H9 (cell line): ENCODE measurements around the gene ADAMTS6. TPM values are rescaled to one million over a fixed set of nuclear protein-coding genes. Genes with fewer than 3 reads are reported as not detected.

ENCODE experiments used
- DNase-seq: peaks from one replicate; pipeline ENCODE4 v3.0.0-alpha.2; 2017
- H2AFZ ChIP-seq: one replicate; pipeline ENCODE4 v1.6.1; 2013; ENCODE audit warnings: mild to moderate bottlenecking, low read length, control low read depth, moderate library complexity
- H2AK5ac ChIP-seq: 2 replicates; pipeline ENCODE4 v1.6.1; 2013; ENCODE audit warnings: low read length, control low read depth, mixed read lengths; ENCODE audit not compliant: insufficient read length
- H2BK120ac ChIP-seq: one replicate; pipeline ENCODE4 v1.6.1; 2013; ENCODE audit warnings: low read depth, mild to moderate bottlenecking, low read length, control low read depth, inconsistent platforms; ENCODE audit not compliant: poor library complexity, severe bottlenecking
- H2BK12ac ChIP-seq: 2 replicates; pipeline ENCODE4 v1.6.1; 2013; ENCODE audit warnings: low read length, control low read depth, mixed read lengths, low read depth; ENCODE audit not compliant: insufficient read length
- H2BK15ac ChIP-seq: 2 replicates; pipeline ENCODE4 v1.6.1; 2013; ENCODE audit warnings: low read depth, low read length, control low read depth
- H2BK20ac ChIP-seq: one replicate; pipeline ENCODE4 v1.6.1; 2013; ENCODE audit warnings: low read depth, mild to moderate bottlenecking, low read length, control low read depth, inconsistent platforms; ENCODE audit not compliant: poor library complexity, severe bottlenecking
- H2BK5ac ChIP-seq: 2 replicates; pipeline ENCODE4 v1.6.1; 2013; ENCODE audit warnings: low read length, control low read depth, mixed read lengths; ENCODE audit not compliant: insufficient read length
- H3K14ac ChIP-seq: 2 replicates; pipeline ENCODE4 v1.6.1; 2013; ENCODE audit warnings: low read length, control low read depth; ENCODE audit not compliant: insufficient read depth
- H3K18ac ChIP-seq: 2 replicates; pipeline ENCODE4 v1.6.1; 2013; ENCODE audit warnings: low read depth, mild to moderate bottlenecking, mixed read lengths, low read length, control low read depth; ENCODE audit not compliant: insufficient read length
- H3K23ac ChIP-seq: 2 replicates; pipeline ENCODE4 v1.6.1; 2013; ENCODE audit warnings: low read length, control low read depth, mixed read lengths, low read depth; ENCODE audit not compliant: insufficient read length
- H3K23me2 ChIP-seq: 2 replicates; pipeline ENCODE4 v1.6.1; 2013; ENCODE audit warnings: low read depth, mild to moderate bottlenecking, mixed read lengths, low read length, control low read depth; ENCODE audit not compliant: insufficient read length, poor library complexity, severe bottlenecking
- H3K27ac ChIP-seq: 2 replicates; pipeline ENCODE4 v1.5.1; 2013; ENCODE audit warnings: low read length, control low read depth, mixed read lengths, low read depth; ENCODE audit not compliant: insufficient read length
- H3K27me3 ChIP-seq: 2 replicates; pipeline ENCODE4 v1.6.1; 2013; ENCODE audit warnings: low read length, control low read depth, inconsistent platforms; ENCODE audit not compliant: insufficient read depth
- H3K4ac ChIP-seq: 2 replicates; pipeline ENCODE4 v1.6.1; 2013; ENCODE audit warnings: low read depth, mild to moderate bottlenecking, control low read depth, inconsistent platforms, low read length, moderate library complexity
- H3K4me1 ChIP-seq: 2 replicates; pipeline ENCODE4 v1.6.1; 2013; ENCODE audit warnings: low read length, control low read depth, inconsistent platforms; ENCODE audit not compliant: insufficient read depth
- H3K4me2 ChIP-seq: 2 replicates; pipeline ENCODE4 v1.6.1; 2013; ENCODE audit warnings: low read length, control low read depth, mixed read lengths; ENCODE audit not compliant: insufficient read length, insufficient read depth
- H3K56ac ChIP-seq: 2 replicates; pipeline ENCODE4 v1.6.1; 2013; ENCODE audit warnings: low read depth, mild to moderate bottlenecking, mixed read lengths, low read length, control low read depth; ENCODE audit not compliant: insufficient read length
- H3K79me1 ChIP-seq: 2 replicates; pipeline ENCODE4 v1.6.1; 2013; ENCODE audit warnings: low read depth, mild to moderate bottlenecking, moderate library complexity, low read length, control low read depth, inconsistent platforms; ENCODE audit not compliant: insufficient read depth, poor library complexity, severe bottlenecking
- H3K79me2 ChIP-seq: 2 replicates; pipeline ENCODE4 v1.6.1; 2013; ENCODE audit warnings: low read length, control low read depth, inconsistent platforms; ENCODE audit not compliant: insufficient read depth
- H3K9ac ChIP-seq: 2 replicates; pipeline ENCODE4 v1.6.1; 2013; ENCODE audit warnings: low read length, control low read depth, mixed read lengths; ENCODE audit not compliant: insufficient read length; ENCODE audit errors: extremely low read depth
- H3K9me3 ChIP-seq: one replicate; pipeline ENCODE4 v1.6.1; 2013; ENCODE audit warnings: low read depth, low read length, inconsistent platforms; ENCODE audit not compliant: control insufficient read depth
- H3T11ph ChIP-seq: one replicate; pipeline ENCODE4 v1.6.1; 2013; ENCODE audit warnings: mild to moderate bottlenecking, low read length, control low read depth, inconsistent platforms
- H4K20me1 ChIP-seq: one replicate; pipeline ENCODE4 v1.6.1; 2013; ENCODE audit not compliant: control insufficient read depth, insufficient read length, insufficient read depth
- H4K5ac ChIP-seq: 2 replicates; pipeline ENCODE4 v1.6.1; 2013; ENCODE audit warnings: low read depth, mild to moderate bottlenecking, mixed read lengths, low read length, control low read depth; ENCODE audit not compliant: insufficient read length
- H4K8ac ChIP-seq: replicated peaks from 2 replicates; pipeline ENCODE4 v1.6.1; 2013; ENCODE audit warnings: low read length, control low read depth, mixed read lengths, low read depth; ENCODE audit not compliant: insufficient read length
- H4K91ac ChIP-seq: 2 replicates; pipeline ENCODE4 v1.6.1; 2013; ENCODE audit warnings: low read depth, mild to moderate bottlenecking, moderate library complexity, mixed read lengths, low read length, control low read depth; ENCODE audit not compliant: insufficient read length
- H3K27ac Mint-ChIP-seq, 3 experiments: 2 replicates in 2 of 3; 3 replicates in 1 of 3; pipeline ENCODE4 v1.8.0; 2020 to 2021; ENCODE audit warnings: mixed read lengths in 3 of 3, mild to moderate bottlenecking in 1 of 3, moderate library complexity in 1 of 3
- H3K27me3 Mint-ChIP-seq: 2 replicates; pipeline ENCODE4 v1.8.0; 2021; ENCODE audit warnings: low read depth, mild to moderate bottlenecking, moderate library complexity, mixed read lengths
- H3K36me3 Mint-ChIP-seq, 3 experiments: 2 replicates in 2 of 3; 3 replicates in 1 of 3; pipeline ENCODE4 v1.8.0; 2020 to 2021; ENCODE audit warnings: low read depth in 3 of 3, mixed read lengths in 3 of 3; ENCODE audit not compliant: insufficient read depth in 1 of 3
- H3K4me1 Mint-ChIP-seq, 2 experiments: 2 replicates each; pipeline ENCODE4 v1.8.0; 2020; ENCODE audit warnings: mixed read lengths in 2 of 2
- H3K4me3 Mint-ChIP-seq, 2 experiments: 2 replicates in 1 of 2; 3 replicates in 1 of 2; pipeline ENCODE4 v1.8.0; 2020 to 2021; ENCODE audit warnings: mild to moderate bottlenecking in 2 of 2, mixed read lengths in 2 of 2, moderate library complexity in 1 of 2
- H3K9me3 Mint-ChIP-seq, 2 experiments: 2 replicates in 1 of 2; 3 replicates in 1 of 2; pipeline ENCODE4 v1.8.0; 2020; ENCODE audit warnings: mild to moderate bottlenecking in 2 of 2, mixed read lengths in 2 of 2, moderate library complexity in 1 of 2
- WGBS: extraction: QIAGEN DNeasy Blood & Tissue Kit; methylation state at CpG from one replicate; pipeline ENCODE4 v1.1.7; 2013; ENCODE audit warnings: missing lambda C conversion rate, low lambda C conversion rate, mixed read lengths; ENCODE audit not compliant: insufficient read length; ENCODE audit errors: extremely low coverage; 5-methylcytosine and 5-hydroxymethylcytosine counted together
- total RNA-seq: library from RNA; stranded (reverse); gene quantifications from 2 replicates; pipeline ENCODE4 v1.2.1, GENCODE V29; 2021
- TF ChIP-seq, protein P1 (sequence below): fragments of 200-600 bp; sonication (generic); conservative IDR thresholded peaks from 3 replicates; pipeline ENCODE4 v1.8.0; 2021; ENCODE audit warnings: antibody characterized with exemption, mild to moderate bottlenecking

Gene ADAMTS6
- total RNA-seq, 1 experiment from 2014 or later: 0.33 TPM

DNA sequence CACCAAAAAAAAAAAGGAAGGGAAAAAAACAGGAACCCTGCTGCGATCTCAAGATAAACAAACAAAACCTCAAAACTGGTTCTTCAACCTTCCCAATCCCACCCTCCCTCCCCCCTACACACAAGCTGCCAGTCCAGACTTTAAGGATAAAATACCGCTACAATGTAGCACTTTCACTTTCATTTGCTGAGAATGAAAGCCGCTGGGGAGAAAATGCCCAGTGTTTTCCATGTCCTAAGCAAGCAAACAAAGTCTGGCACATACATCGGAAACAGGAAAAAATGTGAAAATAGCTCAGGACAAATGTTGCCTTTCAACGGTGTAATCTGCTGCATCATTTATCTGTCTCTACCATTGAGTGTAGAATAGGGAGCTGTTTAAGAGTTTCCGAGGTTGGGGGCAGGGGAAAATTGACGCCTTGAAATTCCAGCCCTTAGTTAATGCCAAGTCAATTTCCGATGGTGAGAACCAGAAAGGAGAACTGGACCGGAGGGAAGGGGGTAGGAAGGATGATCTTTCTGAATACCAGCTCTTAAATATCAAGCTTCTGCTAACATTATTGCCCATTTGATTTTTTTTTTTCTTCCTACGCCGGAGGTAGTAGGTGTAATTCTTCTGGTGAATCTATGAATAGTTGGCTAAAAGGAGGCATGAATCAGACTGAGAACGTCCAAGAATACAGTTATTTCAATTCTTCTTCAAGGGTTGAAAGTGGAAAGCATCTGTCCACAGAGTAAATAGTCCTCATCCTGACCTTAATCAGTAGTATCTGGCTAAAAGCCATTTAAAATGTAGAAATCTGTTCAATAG, 1.2 kb upstream of the ADAMTS6 start:
- peak; percentile 40 for DNase-seq
- Histone ChIP-seq H3K27ac (no peak overlapping the region), H4K5ac (no peak overlapping the region), H3K4ac (no peak overlapping the region), H3T11ph (no peak overlapping the region), H3K23ac (no peak overlapping the region), H3K4me1 (no peaks in the 10 kb centered on the region; the same call in 1 of the 2 replicates), H3K4me2 (peak overlapping the region; percentile 74), H4K8ac (no peak overlapping the region), H2AFZ (peak overlapping the region; percentile 71), H2AK5ac (no peak overlapping the region), H2BK12ac (no peak overlapping the region), H3K18ac (no peak overlapping the region), H3K27me3 (no peaks in the 10 kb centered on the region; the same call in 1 of the 2 replicates), H3K79me2 (no peaks in the 10 kb centered on the region), H3K56ac (no peak overlapping the region), H2BK5ac (no peak overlapping the region), H3K23me2 (peaks cover 18% of the 10 kb centered on the region), H2BK20ac (no peak overlapping the region), H2BK120ac (no peak overlapping the region), H3K79me1 (no peaks in the 10 kb centered on the region), H3K14ac (no peak overlapping the region), H4K91ac (no peak overlapping the region), H3K9me3 (no peaks in the 10 kb centered on the region), H3K9ac (peak overlapping the region; percentile 64), H4K20me1 (no peaks in the 10 kb centered on the region), H2BK15ac (no peak overlapping the region)
- Mint-ChIP-seq H3K9me3 (no peaks in the 10 kb centered on the region; a peak in 2 of 5 replicates), H3K36me3 (no peaks in the 10 kb centered on the region; a peak in 1 of 7 replicates), H3K27ac (peak overlapping the region; percentile 83 to 95 (median 91)), H3K4me1 (peaks cover 20% of the 10 kb centered on the region in 2 experiments), H3K4me3 (no peak overlapping the region; a peak in 2 of 5 replicates), H3K27me3 (no peaks in the 10 kb centered on the region)
- WGBS: no CpG with 5 or more reads among the region's 12 CpGs
- TF ChIP-seq, protein P1, sequence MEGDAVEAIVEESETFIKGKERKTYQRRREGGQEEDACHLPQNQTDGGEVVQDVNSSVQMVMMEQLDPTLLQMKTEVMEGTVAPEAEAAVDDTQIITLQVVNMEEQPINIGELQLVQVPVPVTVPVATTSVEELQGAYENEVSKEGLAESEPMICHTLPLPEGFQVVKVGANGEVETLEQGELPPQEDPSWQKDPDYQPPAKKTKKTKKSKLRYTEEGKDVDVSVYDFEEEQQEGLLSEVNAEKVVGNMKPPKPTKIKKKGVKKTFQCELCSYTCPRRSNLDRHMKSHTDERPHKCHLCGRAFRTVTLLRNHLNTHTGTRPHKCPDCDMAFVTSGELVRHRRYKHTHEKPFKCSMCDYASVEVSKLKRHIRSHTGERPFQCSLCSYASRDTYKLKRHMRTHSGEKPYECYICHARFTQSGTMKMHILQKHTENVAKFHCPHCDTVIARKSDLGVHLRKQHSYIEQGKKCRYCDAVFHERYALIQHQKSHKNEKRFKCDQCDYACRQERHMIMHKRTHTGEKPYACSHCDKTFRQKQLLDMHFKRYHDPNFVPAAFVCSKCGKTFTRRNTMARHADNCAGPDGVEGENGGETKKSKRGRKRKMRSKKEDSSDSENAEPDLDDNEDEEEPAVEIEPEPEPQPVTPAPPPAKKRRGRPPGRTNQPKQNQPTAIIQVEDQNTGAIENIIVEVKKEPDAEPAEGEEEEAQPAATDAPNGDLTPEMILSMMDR: no peak
